Mucosa of gallbladder (tissue), 1 donor: ENCODE data around the gene SMC1A. TPM values are rescaled to one million over a fixed set of nuclear protein-coding genes. Genes with fewer than 3 reads are reported as not detected.

ENCODE experiments used
- DNase-seq: peaks from one replicate; pipeline ENCODE4 v3.0.0-alpha.2; 2020; ENCODE audit warnings: low spot score
- total RNA-seq: library from RNA; stranded (reverse); gene quantifications from one replicate; pipeline ENCODE4 v1.2.1, GENCODE V29; 2021
- donor health status: DM: no; HTN: no; CAD: no.

Gene SMC1A
- total RNA-seq, 1 donor from 2014 or later, result 65.6 TPM

DNA sequence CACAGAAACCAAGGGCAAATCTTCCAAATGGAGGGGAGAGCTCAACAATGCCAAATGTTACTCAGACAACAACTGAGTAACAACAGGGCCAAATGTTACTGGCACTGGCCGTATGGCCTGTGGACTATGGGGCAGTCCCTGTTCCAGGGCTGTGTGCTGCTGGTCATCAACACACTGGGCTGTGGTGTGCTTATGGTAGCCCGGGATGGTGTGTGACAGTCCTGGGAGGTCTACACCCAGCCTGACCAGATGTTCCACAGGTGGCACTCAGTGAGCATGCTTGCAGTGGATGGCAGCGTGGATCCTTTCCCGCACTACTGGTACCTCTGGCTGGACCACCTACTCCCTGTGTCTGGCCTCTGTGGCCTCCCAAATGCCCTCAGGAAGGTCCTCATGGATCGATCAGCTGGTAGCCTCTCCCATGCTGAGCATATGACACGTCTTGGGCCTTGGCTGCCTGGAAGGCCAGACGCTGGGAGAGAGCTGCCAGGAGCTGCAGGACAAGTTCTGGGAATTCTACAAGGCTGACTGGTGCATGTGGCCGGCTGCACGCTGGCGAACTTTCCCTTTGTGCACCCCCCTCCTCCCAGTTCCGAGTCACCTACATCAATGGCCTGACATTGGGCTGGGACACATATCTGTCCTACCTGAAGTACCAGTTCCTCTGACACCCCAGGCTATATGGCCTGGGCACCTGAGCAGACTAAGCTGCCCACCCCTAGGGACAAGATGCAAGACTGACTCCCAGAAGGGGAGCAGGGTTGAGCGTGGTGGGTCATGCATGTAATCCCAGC is 81.4 kb downstream of the SMC1A start:
- no peak for DNase-seq

DNA sequence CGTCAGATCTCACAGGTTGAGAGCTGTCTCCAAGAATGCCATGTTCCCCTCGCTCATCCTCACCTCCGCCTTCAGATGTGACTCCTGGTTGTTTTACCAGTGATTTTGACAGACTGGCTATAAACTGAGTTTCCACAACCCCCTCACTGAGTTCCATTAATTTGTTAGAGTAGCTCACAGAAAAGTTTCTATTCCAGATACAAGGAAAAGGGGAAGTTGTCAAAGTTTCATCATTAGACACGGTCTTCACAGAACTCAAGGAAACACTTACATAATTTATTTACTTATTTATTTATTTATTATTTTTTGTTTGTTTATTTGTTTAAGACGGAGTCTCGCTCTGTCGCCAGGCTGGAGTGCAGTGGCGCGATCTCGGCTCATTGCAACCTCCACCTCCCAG is 85.4 kb downstream of the SMC1A start:
- no peak for DNase-seq

DNA sequence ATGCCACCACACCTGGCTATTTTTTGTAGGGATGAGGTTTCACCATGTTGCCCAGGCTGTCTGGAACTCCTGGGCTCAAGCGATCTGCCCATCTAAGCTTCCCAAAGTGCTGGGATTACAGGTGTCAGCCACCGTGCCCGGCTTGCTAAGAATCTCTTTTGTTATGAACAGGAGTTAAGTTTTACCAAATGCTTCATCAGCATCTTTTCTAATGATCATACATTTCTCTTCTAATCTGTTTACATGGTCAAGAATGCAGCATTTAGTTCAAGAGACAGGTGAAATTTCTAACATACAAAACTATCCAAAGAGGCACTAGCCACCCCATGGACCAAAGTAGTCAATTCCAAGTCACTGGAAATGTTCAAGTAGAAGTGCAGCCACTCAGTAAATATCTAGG is 88.6 kb downstream of the SMC1A start:
- DNase-seq, result no peak

DNA sequence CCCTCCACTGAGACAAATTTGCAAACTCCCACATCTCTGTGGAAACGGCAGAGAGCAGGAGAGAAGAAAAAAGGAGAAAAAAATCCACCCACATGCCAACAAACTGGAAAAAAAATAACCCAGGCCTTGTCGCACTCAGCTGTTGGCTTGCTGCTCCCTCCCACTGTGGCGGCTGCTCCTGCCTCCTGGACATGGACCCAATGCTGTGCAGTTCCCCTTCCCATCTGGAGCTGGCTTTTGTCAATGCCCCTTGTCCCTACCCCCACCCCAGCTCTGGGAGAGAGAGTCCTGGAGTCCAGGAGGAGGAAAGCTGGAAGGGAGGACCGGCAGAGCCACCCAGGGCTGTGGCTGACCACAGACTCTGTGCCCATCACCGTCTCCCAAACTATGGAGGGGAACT is 90.2 kb downstream of the SMC1A start:
- no peak for DNase-seq

DNA sequence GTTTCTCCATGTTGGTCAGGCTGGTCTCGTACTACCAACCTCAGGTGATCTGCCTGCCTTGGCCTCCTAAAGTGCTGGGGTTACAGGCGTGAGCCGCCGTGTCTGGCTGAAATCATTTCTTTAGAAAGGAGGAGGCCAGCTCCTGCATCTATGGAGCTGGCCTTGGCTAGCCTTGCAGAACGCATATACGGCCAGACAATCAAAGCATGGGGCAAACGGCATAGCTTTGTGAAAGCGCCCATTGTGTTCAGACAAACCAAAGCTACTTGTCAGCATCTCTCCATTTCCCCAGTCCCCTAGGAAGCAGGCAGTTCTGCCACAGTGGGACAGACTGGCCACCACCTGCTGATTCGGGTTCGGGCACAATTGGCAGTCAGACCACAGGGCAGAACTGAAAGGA is 92.1 kb downstream of the SMC1A start:
- DNase-seq, result no peak

DNA sequence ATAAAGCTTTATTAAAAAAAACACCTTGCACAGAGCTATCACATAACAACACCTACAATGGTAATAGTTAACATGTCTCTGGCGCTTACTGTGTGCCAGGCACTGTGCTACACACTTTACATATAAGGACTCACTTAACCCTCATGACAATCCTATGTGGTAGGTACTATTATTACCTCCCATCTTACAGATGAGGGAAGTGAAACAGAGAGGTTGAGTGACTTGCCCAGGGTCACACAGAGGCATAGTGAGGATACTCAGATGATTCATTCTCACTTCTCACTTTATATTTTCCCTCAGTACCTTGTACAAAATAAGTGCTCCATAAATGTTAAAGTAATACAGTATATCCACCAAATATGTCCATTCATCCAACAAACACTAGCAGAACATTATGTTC is 97.7 kb downstream of the SMC1A start:
- DNase-seq, result no peak

Other genes starting within 250 kb of the SMC1A start
- gene KDM5C, start 197.4 kb downstream of the SMC1A start, total RNA-seq, result 140 TPM
- 34.5 TPM for gene IQSEC2, start 141.1 kb downstream of the SMC1A start, total RNA-seq
- 2.6 TPM for gene RIBC1, start 219 bp upstream of the SMC1A start, total RNA-seq
- gene HSD17B10, start 11.7 kb upstream of the SMC1A start, total RNA-seq, result 71.5 TPM